RPMI8226 (cell line): ENCODE data around the gene CTBS.
"Not testable (repeated sequence)": the region's sequence is repeated elsewhere in the genome, so short reads cannot be mapped to it uniquely, and the experiment has no call there.

Source experiments
- DNase-seq: peaks from one replicate; pipeline ENCODE4 v3.0.0-alpha.2; 2015

CTBS gene

GRCh38 chr1:84583648-84584047 lies 9.4 kb upstream of the CTBS start:
- DNase-seq: no peak

DNA sequence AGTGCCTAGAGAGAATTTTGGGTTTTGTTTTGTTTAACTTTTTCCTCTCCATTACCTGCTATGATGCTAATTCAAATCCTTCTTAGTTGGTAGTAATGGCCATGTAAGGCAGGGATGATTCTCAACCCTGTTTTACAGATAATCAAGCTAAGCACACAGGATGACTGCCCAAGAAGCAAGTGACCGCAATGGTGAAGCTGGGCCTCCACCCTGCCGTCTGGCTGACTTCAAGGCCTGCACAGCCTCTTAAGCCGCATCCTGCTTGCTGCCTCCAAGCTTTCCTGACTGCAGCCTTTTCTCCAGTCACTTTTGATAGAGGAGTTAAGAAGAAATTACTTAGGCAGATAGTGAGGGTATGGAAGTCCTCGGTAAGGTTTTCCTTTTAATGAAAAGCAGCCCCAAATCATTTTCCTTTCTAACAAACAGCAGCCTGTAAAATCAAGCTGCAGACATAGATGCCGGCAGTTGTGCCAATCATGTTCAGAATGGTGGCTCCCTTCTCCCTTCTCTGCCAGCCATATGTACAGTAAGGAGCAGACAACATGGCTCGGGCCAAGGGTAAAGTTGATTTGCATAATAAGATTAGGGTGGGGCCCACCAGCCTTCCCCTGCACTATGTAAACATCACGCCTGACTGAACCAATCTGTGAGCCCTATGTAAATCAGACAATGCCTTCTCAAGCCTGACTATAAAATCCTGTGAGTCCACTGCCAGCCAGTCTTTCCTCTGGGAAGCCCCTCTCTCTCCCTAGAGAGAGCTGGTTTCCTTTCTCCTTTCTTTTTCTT lies 8.8 kb upstream of the CTBS start:
- no peak for DNase-seq

GRCh38 chr1:84581648-84582047 lies 7.4 kb upstream of the CTBS start:
- no peak for DNase-seq

GRCh38 chr1:84574936-84575335 lies 696 bp upstream of the CTBS start:
- no peak for DNase-seq

DNA sequence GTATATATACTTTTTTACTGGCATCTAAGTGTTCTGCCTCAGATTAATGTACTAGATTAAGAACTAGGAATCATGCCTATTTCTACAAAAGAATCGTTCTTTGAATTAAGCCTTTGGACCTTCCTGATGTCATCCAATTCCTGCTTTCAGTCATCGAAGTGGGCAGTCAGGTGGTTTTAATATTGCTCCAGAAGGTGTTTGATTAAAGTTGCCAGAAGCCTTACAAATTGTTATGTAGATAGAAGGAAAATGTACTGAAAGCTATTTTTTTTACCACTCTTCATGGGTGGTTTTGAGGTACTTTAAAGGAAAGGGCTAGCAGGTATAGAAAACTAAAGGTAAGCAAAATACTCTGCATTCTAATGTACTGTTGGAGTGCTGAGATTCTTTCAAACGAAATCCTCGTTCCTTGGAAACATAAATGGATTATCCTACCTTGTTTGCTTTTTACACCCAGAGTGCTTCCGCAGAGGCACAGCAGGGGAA lies 716 bp downstream of the CTBS start:
- no peak for DNase-seq

- DNase-seq: no peak
Measured at GRCh38 chr1:84571150-84571535, 3.1 kb downstream of the CTBS start.

DNA sequence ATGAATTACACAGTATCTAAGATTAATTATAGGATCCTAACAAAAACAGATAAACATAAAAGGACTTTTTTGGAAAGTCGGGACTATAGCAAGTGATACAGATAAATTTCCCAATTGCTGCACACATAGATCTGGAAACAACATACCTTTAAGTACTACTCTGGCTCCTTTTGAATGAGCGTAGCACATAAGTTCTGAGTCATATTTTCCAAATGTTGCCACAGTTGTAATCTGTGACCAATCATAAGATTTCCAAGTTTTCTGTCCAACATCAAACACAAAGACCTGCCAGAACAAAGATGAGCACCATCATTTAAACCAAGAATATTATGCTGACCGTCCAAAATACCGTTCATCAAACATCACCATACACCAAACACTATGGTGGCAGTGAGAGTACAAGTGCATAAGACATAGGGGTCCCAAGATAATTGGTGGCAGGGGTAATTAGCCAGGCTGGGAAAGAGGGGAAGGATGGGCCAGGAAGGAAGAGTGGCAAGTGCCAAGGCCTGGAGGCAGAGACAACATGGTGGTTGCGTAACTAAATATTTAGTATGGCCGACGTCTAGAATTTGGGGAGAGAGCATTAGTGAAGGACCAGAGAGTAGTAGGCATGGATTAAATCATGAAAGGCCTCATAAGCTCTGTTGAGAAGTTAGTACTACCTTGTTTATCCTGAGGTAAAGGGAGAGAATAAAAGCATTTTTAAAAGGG lies 3.6 kb downstream of the CTBS start:
- DNase-seq: no peak

DNA sequence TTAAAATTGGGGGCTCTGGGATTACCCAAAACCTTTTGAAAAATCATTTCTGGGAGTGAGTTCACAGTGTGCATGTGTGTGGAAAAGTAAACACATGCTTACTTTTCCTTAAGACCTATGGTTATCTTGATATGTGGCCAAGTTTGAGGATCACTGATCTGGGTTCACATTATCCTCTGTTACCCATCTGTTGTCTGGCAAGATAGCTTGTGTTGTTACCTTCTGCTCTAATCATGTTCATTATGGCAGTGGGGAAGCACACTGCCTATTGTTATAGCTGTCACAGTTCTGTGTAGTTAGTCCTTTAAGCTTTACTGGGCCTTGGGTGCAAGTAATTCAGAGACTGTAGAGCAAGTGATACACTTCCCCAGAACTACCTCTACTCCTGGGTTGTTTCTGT lies 5.0 kb downstream of the CTBS start:
- no peak for DNase-seq

DNA sequence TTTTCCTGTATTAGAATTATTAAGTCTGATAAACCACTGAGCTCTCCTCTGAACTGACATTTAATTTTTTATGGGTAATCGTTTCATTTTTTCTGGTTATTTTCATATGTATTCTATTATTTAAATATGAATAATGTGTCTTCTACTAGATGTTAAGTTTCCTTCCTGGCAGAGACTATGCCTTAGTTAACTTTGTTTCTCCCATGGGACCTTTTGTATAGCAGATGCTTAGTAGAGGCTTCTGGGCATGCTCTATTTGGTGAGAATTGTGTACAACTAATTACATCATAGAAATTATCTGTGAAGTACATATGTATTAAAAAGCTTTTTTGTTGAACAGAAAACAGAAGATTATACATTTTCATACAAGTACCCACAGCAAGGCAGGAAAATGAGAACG lies 23.4 kb downstream of the CTBS start:
- no peak for DNase-seq

DNA sequence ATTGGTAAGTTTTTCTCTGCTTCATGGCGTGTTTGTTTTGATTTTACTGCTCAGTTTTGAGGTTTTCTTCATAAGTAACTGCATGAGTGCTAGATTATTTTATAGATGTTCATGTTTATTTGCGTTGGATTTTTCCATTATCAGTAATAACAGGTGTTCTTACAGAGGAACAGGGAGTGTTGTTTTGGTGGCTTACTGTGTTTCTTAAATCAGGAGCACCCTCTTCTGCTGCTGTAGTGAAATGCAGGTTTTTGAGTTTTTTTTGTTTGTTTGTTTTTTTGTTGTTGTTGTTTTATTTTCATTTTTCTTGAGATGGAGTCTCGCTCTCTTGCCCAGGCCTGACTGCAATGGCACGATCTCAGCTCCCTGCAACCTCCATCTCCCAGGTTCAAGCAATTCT lies 32.6 kb downstream of the CTBS start:
- peak; percentile 2 for DNase-seq

- no peak for DNase-seq
Measured at GRCh38 chr1:84540759-84541158, 33.5 kb downstream of the CTBS start.

- DNase-seq: no peak
Measured at GRCh38 chr1:84539972-84540371, 34.3 kb downstream of the CTBS start.

- DNase-seq: no peak
Measured at GRCh38 chr1:84538599-84538998, 35.6 kb downstream of the CTBS start.

GRCh38 chr1:84525779-84526178 lies 48.5 kb downstream of the CTBS start:
- DNase-seq: no peak

GRCh38 chr1:84524590-84524989 lies 49.6 kb downstream of the CTBS start:
- DNase-seq: no peak

GRCh38 chr1:84510668-84511067 lies 63.6 kb downstream of the CTBS start:
- DNase-seq: no peak

GRCh38 chr1:84510165-84510564 lies 64.1 kb downstream of the CTBS start:
- DNase-seq: no peak

DNA sequence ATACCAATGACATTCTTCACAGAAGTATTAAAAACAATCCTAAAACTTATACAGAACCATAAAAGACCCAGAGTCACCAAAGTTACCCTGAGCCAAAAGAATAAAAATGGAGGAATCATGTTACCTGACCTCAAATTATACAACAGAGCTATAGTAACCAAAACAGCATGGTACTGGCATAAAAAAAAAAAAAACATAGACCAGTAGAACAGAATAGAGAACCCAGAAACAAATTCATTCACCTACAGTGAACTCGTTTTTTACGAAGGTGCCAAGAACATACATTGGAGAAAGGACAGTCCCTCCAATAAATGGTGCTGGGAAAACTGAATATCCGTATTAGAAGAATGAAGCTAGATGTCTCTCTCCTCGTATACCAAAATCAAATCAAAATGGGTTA lies 65.2 kb downstream of the CTBS start:
- DNase-seq: no peak

DNA sequence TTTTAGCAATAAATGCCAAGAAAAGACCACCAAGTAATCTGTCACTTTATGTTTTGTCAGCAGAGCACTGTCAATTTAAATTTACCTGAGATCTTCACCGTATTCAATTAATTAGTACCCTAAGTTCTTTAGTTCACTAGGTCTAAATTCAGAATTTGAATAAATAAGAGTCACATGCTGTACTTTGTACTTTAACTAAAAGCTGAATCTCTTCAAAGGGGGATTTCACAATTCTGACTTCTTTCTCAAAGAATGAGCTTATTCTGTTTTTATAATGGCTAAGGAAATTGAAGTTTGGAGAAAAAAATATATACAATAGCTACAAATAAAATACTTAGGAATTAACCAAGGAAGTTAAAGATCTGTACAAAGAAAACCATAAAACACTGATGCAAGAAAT lies 65.7 kb downstream of the CTBS start:
- no peak for DNase-seq

DNA sequence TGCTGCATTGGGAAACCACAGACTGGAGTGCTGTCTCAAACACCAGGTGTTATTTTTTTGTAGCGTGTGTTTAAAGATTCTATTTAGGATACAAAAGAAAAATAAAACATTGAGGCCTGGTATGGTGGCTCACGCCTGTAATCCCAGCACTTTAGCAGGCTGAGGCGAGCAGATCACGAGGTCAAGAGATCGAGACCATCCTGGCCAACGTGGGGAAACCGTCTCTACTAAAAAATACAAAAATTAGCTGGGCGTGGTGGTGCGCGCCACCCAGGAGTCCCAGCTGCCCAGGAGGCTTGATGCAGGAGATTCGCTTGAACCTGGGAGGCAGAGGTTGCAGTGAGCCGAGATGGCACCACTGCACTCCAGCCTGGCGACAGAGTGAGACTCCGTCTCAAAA lies 66.4 kb downstream of the CTBS start:
- not testable (repeated sequence) for DNase-seq

GRCh38 chr1:84506729-84507453 lies 67.3 kb downstream of the CTBS start:
- no peak for DNase-seq

GRCh38 chr1:84506002-84506728 lies 68.1 kb downstream of the CTBS start, which contains the start of the genes GNG5 and SPATA1:
TSS of gene GNG5 (minus strand) at chr1:84506581. CDS start at chr1:84506091, 490 bp downstream.
TSS of gene SPATA1 (plus strand) at chr1:84506386. CDS start at chr1:84516360, 9,974 bp downstream.
- DNase-seq: peak; percentile 94

- peak; percentile 57 for DNase-seq
Measured at GRCh38 chr1:84505493-84506001, 68.7 kb downstream of the CTBS start.
